ENCODE data around the gene MAP1S.

The MAP1S gene

DNA sequence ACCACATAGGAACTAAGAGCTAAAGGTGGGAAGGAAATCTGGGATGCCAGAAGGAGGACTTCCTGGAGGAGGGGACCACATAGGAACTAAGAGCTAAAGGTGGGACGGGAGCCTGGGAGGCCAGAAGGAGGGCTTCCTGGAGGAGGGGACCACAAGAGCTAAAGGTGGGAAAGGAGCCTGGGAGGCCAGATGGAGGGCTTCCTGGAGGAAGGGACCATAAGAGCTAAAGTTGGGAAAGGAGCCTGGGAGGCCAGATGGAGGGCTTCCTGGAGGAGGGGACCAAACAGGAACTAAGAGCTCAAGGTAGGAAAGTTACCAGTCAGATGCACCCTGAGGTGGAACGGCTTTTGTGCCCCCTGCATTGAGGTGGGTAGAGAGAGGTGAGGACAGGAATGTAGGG is 22.2 kb downstream of the MAP1S start:
- DNase-seq = no peak

GRCh38 chr19:17743874-17744580 is 24.7 kb downstream of the MAP1S start:
- no peak for DNase-seq

DNA sequence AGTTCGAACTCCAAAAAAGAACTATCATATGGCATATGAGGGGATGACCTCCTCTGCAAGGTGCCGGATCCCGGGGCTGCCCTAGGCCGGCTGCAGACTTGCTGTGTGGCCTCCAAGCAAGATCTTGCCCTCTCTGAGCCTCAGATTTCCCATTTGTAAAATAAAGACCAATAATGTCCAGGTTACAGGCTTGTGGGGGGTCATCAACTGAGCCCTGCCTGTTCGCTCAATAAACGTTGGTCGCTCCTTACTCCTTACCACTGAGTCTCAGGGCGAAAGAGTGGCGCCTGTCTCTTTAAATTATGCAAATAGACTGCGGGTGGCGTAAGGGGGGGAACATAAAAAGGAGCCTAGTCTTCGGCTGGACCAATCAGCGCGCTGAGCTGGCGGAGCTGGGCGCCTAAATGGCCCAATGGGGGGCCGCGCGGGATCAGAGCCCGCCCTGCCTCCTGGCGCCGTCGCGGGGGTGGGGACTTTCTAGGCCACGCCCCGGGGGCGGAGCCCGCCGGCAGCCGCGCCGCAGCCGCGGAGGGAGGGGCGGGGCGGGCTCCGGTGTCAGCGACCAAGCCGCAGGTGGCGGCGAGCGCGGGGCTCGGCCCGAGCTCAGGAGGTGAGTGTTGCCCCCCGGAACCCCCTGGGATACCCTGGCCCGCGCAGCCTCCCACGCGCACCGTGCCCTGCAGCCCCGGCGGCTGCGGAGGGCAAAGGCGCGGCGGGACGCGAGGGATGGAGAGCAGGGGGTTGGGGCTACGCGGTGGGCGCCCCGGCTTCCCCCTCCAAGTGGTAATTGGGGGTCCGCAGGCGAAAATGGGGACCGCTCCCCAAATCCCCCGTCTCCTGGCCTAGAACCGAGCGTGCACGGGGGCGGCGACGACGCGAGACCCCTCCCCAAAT is 28.2 kb downstream of the MAP1S start:
- peak; percentile 89 for DNase-seq

GRCh38 chr19:17748884-17749638 is 29.8 kb downstream of the MAP1S start:
- DNase-seq = no peak

DNA sequence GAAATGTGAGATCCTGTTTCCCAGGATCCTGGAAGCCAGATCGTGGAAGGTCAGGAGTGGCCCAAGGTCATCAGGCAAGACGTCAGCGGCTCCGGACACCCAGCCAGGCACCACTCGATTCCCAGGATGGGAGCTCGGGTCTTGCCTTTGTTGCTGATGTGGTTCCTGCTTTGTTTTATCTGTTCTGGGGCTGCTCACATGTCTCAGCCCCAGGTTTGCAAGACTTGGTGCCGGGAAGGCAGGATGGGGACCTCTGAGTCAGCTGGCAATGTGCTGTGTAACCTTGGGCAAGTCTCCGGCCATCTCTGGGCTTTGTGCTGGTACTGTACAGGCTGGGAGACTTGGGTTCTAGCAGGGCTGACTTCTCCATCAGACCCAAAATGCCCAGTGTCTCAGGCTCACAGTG is 30.6 kb downstream of the MAP1S start:
- DNase-seq = no peak

GRCh38 chr19:17751103-17751911 is 32.0 kb downstream of the MAP1S start, which contains the start of gene FCHO1:
FCHO1 (plus strand) TSS chr19:17751477; CDS start chr19:17755165, 3,688 bp downstream.
- peak; percentile 86 for DNase-seq

DNA sequence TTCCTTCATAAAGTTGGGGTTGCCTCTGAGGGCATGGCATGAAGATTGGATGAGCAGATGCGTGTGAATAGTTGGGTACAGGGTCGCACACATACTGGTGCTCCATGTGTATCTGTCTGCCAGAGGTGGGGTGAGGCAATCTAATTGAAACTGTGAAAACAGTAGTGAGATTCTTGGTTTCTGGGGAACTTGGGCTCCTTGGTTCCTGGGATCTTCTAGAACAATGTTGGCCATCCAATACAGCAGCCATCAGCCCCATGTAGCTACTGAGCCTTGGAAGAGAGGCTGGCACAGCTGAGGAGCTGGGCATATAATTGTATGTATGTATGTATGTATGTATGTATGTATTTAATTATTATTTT is 32.6 kb downstream of the MAP1S start:
- DNase-seq = no peak

- DNase-seq = no peak
Measured at GRCh38 chr19:17752865-17753639, 33.8 kb downstream of the MAP1S start.

GRCh38 chr19:17753976-17754375 is 34.7 kb downstream of the MAP1S start:
- DNase-seq = no peak

DNA sequence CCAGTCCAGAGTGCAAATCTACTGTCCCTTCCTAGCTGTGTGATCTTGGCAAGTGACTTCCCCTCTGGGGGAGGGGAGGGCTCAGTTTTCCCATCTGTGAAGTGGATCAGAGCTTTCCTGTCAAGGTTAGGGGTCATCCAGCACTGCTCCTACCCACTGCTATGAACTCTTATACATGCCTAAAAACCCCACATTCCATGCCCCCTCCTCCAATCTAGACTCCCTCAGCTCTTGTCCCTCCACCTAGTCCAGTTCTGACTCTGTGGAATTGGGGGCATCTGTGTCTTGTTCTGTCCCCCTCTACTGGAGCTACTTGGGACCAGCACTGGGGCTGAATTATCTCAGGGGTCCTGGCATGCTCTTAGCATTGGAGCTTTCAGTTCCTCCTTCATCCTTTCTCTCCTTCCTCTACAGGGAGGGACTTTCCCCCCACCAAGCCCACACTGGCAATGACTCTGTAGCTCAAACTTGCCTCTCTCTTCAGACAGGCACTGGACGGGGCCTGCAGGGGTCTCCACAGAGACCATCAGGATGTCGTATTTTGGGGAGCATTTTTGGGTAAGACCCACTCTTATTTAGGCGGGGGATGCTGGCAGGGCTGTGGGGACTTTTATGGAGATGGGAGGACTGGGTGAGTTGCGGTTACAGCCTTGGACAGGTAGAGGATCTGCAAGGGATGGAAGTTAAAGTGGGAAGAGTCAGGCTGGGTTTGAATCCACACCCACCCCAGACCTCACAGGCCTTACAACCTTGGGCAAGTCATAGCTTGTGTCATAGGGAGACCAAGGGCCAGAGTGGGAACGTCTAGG is 35.6 kb downstream of the MAP1S start:
- DNase-seq = no peak

DNA sequence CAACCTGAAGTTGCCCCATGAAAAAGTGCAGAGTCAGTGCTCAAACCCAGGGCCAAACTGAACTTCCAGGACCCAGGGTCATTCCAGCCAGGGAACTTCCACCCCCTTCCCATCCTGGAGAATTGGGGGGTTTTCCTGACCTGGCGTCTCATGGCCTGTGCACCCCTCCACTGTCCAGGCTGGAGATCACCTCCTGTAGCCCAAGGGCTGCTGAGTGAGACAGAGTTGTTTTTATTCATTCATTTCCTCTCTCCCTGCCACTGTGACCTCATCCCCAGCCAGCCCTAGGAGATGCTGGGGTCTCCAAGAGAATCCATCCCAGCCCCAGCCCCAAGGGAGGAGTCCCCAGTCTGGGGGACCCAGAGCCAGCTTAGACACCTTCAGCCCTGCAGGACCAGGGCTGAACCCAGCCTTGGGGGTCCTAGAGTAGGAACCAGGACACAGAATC is 36.2 kb downstream of the MAP1S start:
- DNase-seq = no peak

- DNase-seq = no peak
Measured at GRCh38 chr19:17755977-17756670, 36.8 kb downstream of the MAP1S start.

GRCh38 chr19:17757125-17757524 is 37.8 kb downstream of the MAP1S start:
- DNase-seq = no peak

- no peak for DNase-seq
Measured at GRCh38 chr19:17758515-17758914, 39.2 kb downstream of the MAP1S start.

DNA sequence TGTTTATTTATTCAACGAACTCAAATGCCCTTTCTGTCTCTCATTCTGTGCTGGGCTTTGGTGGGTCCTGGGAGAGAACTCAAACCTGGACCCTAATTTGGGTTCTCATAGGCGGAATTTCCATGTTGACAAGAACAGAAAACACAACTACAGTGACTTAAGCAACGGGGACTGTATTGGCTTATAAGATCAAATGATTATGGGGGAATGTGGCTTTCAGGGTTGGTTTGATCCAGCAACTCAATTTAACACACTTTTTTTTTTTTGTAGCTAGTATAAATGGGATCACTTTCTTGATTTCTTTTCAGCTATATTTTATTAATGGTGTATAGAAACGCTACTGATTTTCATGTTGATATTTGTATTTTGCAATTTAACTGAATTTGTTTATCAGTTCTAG is 41.9 kb downstream of the MAP1S start:
- DNase-seq = no peak

- no peak for DNase-seq
Measured at GRCh38 chr19:17762505-17763229, 43.4 kb downstream of the MAP1S start.

DNA sequence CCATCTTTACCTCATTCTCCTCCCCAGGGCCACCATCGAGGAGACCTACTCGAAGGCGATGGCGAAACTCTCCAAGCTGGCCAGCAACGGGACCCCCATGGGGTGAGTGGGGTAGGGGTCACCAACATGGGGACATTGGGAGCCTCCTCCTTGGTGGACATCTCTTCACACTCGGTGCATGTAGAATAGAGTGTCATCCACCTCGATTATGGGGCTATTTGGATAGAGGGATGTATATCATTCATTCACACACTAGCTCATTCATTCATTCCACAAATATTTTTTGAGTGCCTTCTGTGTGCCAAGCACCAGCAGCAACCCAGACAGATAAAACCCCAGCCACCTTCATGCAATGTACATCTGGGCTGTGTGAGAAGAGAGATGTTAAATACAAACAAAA is 45.1 kb downstream of the MAP1S start:
- no peak for DNase-seq

DNA sequence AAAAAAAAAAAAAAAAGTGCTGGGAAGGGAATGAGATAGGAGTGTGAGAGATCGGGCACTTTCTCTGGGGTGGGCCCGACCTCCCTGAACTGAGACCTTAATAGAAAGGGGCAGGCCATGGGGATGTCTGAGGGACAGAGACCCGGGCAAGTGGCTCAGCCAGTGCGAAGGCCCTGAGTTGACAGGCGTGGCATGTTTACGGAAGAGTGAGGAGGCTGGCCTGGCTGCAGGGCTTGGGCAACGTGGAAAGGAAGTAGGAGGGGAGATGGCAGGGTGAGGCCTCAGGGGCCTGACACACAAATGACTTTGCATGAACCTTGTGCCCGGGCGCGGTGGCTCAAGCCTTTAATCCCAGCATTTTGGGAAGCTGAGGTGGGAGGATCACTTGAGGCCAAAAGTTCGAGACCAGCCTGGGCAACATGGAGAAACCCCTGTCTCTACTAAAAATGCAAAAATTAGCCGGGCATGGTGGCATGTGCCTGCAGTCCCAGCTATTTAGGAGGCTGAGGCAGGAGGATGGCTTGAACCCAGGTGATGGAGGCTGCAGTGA is 45.9 kb downstream of the MAP1S start:
- no peak for DNase-seq

GRCh38 chr19:17766543-17767131 is 47.4 kb downstream of the MAP1S start:
- no peak for DNase-seq
